C4-2B (cell line): ENCODE results near the gene SEC24B.

Source experiments
- ZFX ChIP-seq: fragments of 450-650 bp; IDR thresholded peaks from 2 replicates; pipeline ENCODE4 v1.6.1; 2017
- TF ChIP-seq, protein P1 (sequence below): fragments of 450-650 bp; conservative IDR thresholded peaks from 2 replicates; pipeline ENCODE4 v1.5.1; 2017; ENCODE audit warnings: mild to moderate bottlenecking

DNA sequence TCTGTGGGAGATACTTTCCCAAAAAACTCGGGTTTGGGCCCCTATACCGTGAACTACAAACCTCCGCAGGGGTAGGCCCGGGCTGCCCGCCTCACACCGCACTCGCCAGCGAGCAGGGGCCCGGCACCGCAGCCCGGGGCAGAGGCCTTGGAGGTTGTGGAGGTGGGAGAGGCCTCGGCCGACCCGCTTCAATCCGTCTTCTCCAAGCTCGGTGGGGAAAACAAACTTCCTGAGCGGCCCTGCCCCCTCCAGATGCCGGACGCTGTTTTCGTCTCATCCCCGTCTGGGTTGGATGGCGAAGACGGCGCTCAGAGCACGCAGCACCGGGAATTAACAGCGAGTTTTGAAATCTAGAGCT is 126.0 kb downstream of the SEC24B start:
- TF ChIP-seq, protein P1, sequence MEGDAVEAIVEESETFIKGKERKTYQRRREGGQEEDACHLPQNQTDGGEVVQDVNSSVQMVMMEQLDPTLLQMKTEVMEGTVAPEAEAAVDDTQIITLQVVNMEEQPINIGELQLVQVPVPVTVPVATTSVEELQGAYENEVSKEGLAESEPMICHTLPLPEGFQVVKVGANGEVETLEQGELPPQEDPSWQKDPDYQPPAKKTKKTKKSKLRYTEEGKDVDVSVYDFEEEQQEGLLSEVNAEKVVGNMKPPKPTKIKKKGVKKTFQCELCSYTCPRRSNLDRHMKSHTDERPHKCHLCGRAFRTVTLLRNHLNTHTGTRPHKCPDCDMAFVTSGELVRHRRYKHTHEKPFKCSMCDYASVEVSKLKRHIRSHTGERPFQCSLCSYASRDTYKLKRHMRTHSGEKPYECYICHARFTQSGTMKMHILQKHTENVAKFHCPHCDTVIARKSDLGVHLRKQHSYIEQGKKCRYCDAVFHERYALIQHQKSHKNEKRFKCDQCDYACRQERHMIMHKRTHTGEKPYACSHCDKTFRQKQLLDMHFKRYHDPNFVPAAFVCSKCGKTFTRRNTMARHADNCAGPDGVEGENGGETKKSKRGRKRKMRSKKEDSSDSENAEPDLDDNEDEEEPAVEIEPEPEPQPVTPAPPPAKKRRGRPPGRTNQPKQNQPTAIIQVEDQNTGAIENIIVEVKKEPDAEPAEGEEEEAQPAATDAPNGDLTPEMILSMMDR: no peak
- TF ChIP-seq ZFX: no peak
